IMR-90 (cell line): ENCODE results near the gene TNNT1. TPM values are rescaled to one million over a fixed set of nuclear protein-coding genes. Genes with fewer than 3 reads are reported as not detected.

Experiments
- ATAC-seq: fragments of 200-7000 bp; cut with Tn5 transposase; 2 replicates; pipeline ENCODE4 v1.9.1; 2020; ENCODE audit warnings: low read depth, mild to moderate bottlenecking, moderate library complexity
- BruUV-seq: library from RNA; stranded (reverse); fragments of 400-500 nt; replicated peaks from 2 replicates; lab custom pipeline; 2021; lab: Mats Ljungman, UMichigan
- CTCF ChIA-PET: fragments of 300-600 bp; formaldehyde crosslinking; extraction: SDS; loops from one replicate; lab custom pipeline; 2021; ENCODE audit warnings: antibody characterized with exemption; lab: Yijun Ruan, JAX
- POLR2A ChIA-PET: fragments of 300-600 bp; sonication (Branson Sonifier 250); formaldehyde crosslinking; loops from one replicate; lab custom pipeline; 2022; ENCODE audit warnings: antibody characterized with exemption; ENCODE audit not compliant: unreplicated experiment; lab: Charles Lee
- DNase-seq: peaks from one replicate; pipeline ENCODE4 v3.0.0; 2013
- H2AFZ ChIP-seq: replicated peaks from 2 replicates; pipeline ENCODE3; 2013; ENCODE audit warnings: low read length, mild to moderate bottlenecking; ENCODE audit not compliant: poor library complexity
- H2AK5ac ChIP-seq: 2 replicates; pipeline ENCODE4 v1.6.1; 2013; ENCODE audit warnings: low read depth, low read length, inconsistent platforms
- H2AK9ac ChIP-seq: replicated peaks from 2 replicates; pipeline ENCODE3; 2013; ENCODE audit warnings: mild to moderate bottlenecking, low read depth, low read length, moderate library complexity; ENCODE audit not compliant: poor library complexity
- H2BK120ac ChIP-seq: 2 replicates; pipeline ENCODE4 v1.6.1; 2013; ENCODE audit warnings: low read depth, low read length, inconsistent platforms
- H2BK15ac ChIP-seq: 3 replicates; pipeline ENCODE4 v1.6.1; 2013; ENCODE audit warnings: low read depth, low read length, inconsistent platforms
- H2BK20ac ChIP-seq: 2 replicates; pipeline ENCODE4 v1.6.1; 2013; ENCODE audit warnings: low read depth, mild to moderate bottlenecking, inconsistent platforms, low read length, moderate library complexity
- H2BK5ac ChIP-seq: 2 replicates; pipeline ENCODE4 v1.6.1; 2013; ENCODE audit warnings: mild to moderate bottlenecking, low read depth, low read length, inconsistent platforms; ENCODE audit not compliant: poor library complexity, severe bottlenecking
- H3K14ac ChIP-seq: replicated peaks from 2 replicates; pipeline ENCODE4 v1.6.1; 2013; ENCODE audit warnings: low read depth, low read length, inconsistent platforms
- H3K18ac ChIP-seq: 2 replicates; pipeline ENCODE4 v1.6.1; 2013; ENCODE audit warnings: low read depth, low read length, control low read depth
- H3K23ac ChIP-seq: 2 replicates; pipeline ENCODE4 v1.6.1; 2013; ENCODE audit warnings: low read depth, low read length, inconsistent platforms
- H3K27ac ChIP-seq: 2 replicates; pipeline ENCODE4 v1.5.1; 2013; ENCODE audit warnings: mild to moderate bottlenecking, control low read depth, low read length; ENCODE audit not compliant: insufficient read depth
- H3K27me3 ChIP-seq: 2 replicates; pipeline ENCODE4 v1.6.1; 2013; ENCODE audit warnings: low read length; ENCODE audit not compliant: control insufficient read depth, insufficient read depth
- H3K36me3 ChIP-seq: 2 replicates; pipeline ENCODE4 v1.6.1; 2013; ENCODE audit warnings: low read length, mixed read lengths; ENCODE audit not compliant: control insufficient read depth, insufficient read depth
- H3K4ac ChIP-seq: 2 replicates; pipeline ENCODE4 v1.6.1; 2013; ENCODE audit warnings: low read depth, low read length, inconsistent platforms
- H3K4me1 ChIP-seq: 2 replicates; pipeline ENCODE4 v1.6.1; 2013; ENCODE audit warnings: low read length, mixed read lengths; ENCODE audit not compliant: control insufficient read depth, insufficient read depth
- H3K4me2 ChIP-seq: 2 replicates; pipeline ENCODE4 v1.6.1; 2013; ENCODE audit warnings: low read depth, mild to moderate bottlenecking, control low read depth, low read length, moderate library complexity
- H3K4me3 ChIP-seq: 2 replicates; pipeline ENCODE4 v1.5.1; 2013; ENCODE audit warnings: low read depth, mild to moderate bottlenecking, control low read depth, low read length, moderate library complexity; ENCODE audit not compliant: insufficient read depth
- H3K56ac ChIP-seq: 2 replicates; pipeline ENCODE4 v1.6.1; 2013; ENCODE audit warnings: low read length, inconsistent platforms; ENCODE audit not compliant: insufficient read depth; ENCODE audit errors: extremely low read depth
- H3K79me1 ChIP-seq, 2 experiments: 2 replicates each; pipeline ENCODE4 v1.6.1; 2013; ENCODE audit warnings: low read length in 2 of 2, inconsistent platforms in 1 of 2, low read depth in 1 of 2
- H3K9ac ChIP-seq: 2 replicates; pipeline ENCODE4 v1.6.1; 2013; ENCODE audit warnings: low read depth, low read length, control low read depth
- H3K9me1 ChIP-seq: 2 replicates; pipeline ENCODE4 v1.6.1; 2013; ENCODE audit warnings: low read length, inconsistent platforms; ENCODE audit not compliant: insufficient read depth
- H3K9me3 ChIP-seq: 2 replicates; pipeline ENCODE4 v1.6.1; 2013; ENCODE audit warnings: low read length; ENCODE audit not compliant: control insufficient read depth, insufficient read depth
- H4K20me1 ChIP-seq: 2 replicates; pipeline ENCODE4 v1.6.1; 2013; ENCODE audit warnings: low read length, inconsistent platforms; ENCODE audit not compliant: insufficient read depth
- H4K5ac ChIP-seq: 2 replicates; pipeline ENCODE4 v1.6.1; 2013; ENCODE audit warnings: mild to moderate bottlenecking, low read depth, low read length, control low read depth
- H4K8ac ChIP-seq, 2 experiments: 2 replicates each; pipeline ENCODE4 v1.6.1; 2013; ENCODE audit warnings: low read depth in 2 of 2, low read length in 2 of 2, control low read depth in 1 of 2, inconsistent platforms in 1 of 2
- H4K91ac ChIP-seq: 2 replicates; pipeline ENCODE4 v1.6.1; 2013; ENCODE audit warnings: low read depth, low read length, inconsistent platforms; ENCODE audit not compliant: insufficient read depth
- BHLHE40 ChIP-seq: fragments of 150-350 bp; IDR thresholded peaks from 2 replicates; pipeline ENCODE4 v1.6.1; 2016; ENCODE audit warnings: mild to moderate bottlenecking, low read depth, low read length
- CEBPB ChIP-seq: IDR thresholded peaks from 2 replicates; pipeline ENCODE4 v1.6.1; 2012; ENCODE audit warnings: low read depth, low read length, improper control_type of control experiment
- ELK1 ChIP-seq: fragments of 150-350 bp; IDR thresholded peaks from 2 replicates; pipeline ENCODE4 v1.6.1; 2016; ENCODE audit warnings: low read depth, mild to moderate bottlenecking, low read length, moderate library complexity, borderline replicate concordance
- MXI1 ChIP-seq: IDR thresholded peaks from 2 replicates; pipeline ENCODE4 v1.6.1; 2012; ENCODE audit warnings: low read depth, mild to moderate bottlenecking, low read length, moderate library complexity, borderline replicate concordance
- RCOR1 ChIP-seq: IDR thresholded peaks from 2 replicates; pipeline ENCODE4 v1.6.1; 2012; ENCODE audit warnings: mild to moderate bottlenecking, low read length, improper control_type of control experiment; ENCODE audit not compliant: insufficient replicate concordance
- WGBS, 2 experiments: methylation state at CpG; one replicate each; pipeline versions ENCODE4 v1.1.5 to v1.1.7; 2013; ENCODE audit warnings: missing lambda C conversion rate in 2 of 2; ENCODE audit not compliant: insufficient read length in 1 of 2; ENCODE audit errors: extremely low coverage in 2 of 2; 5-methylcytosine and 5-hydroxymethylcytosine counted together
- dilution Hi-C: fragments of 300-500 bp; cut with HindIII; formaldehyde crosslinking; loops from one replicate; pipeline ENCODE4 v1.14.3; 2018; ENCODE audit warnings: low sequenced_read_pairs; ENCODE audit not compliant: unreplicated experiment
- in situ Hi-C: fragments of 300-500 bp; cut with MboI; formaldehyde crosslinking; loops from 3 replicates; pipeline ENCODE4 v1.14.3; 2019; ENCODE audit warnings: low sequenced_read_pairs, inconsistent platforms, mixed read lengths
- intact Hi-C: fragments of 100-400 bp; cut with micrococcal nuclease; formaldehyde crosslinking; loops from 2 replicates; pipeline ENCODE4 v1.10.0; 2022
- polyA plus RNA-seq, 3 experiments: library from polyadenylated mRNA; depleted of rRNA; stranded (reverse); fragments of >200 nt; gene quantifications; 2 replicates each; pipeline ENCODE4 v1.2.3, GENCODE V29; 2012; ENCODE audit warnings: low replicate concordance in 1 of 3
- total RNA-seq: library from RNA; depleted of rRNA; stranded (reverse); fragments of >200 nt; gene quantifications from 2 replicates; pipeline ENCODE4 v1.2.3, GENCODE V29; 2012

TNNT1 gene
- total and polyA plus RNA-seq, 2 of the 4 experiments (the other 2 are of a cell fraction), result 1.3 to 2.6 TPM

- H3K27me3 ChIP-seq, result peaks cover 2% of the 10 kb centered on the region
- H2BK120ac ChIP-seq, result no peak overlapping the region
- no peak overlapping the region for H3K23ac ChIP-seq
- H2BK20ac ChIP-seq, result no peak overlapping the region
- peak; percentile 53; the same call in 1 of the 2 replicates for ATAC-seq
- no peaks in the 10 kb centered on the region for H3K4me1 ChIP-seq
- WGBS, 2 experiments, result 80% methylated on average over 1 of the region's 5 CpGs; no CpG with 5 or more reads in 1 of the 2 experiments
- in situ Hi-C loops (no loop called here), dilution Hi-C loops (no loop called here), intact Hi-C loops (no loop called here)
- no peak overlapping the region for H4K5ac ChIP-seq
- no peak overlapping the region for H3K9ac ChIP-seq
- CTCF ChIA-PET, result no interaction called here
- H2AFZ ChIP-seq, result no peak overlapping the region
- DNase-seq, result no peak
- no peaks in the 10 kb centered on the region for H3K79me1 ChIP-seq
- TF ChIP-seq CEBPB, result no peak
- TF ChIP-seq BHLHE40, result no peak
- no peak for TF ChIP-seq ELK1
- no peak for TF ChIP-seq RCOR1
- no peak for TF ChIP-seq MXI1
- H4K91ac ChIP-seq, result no peak overlapping the region
- no peaks in the 10 kb centered on the region; the same call in 1 of the 2 replicates for H3K9me1 ChIP-seq
- H3K18ac ChIP-seq, result no peak overlapping the region
- no peak overlapping the region for H3K56ac ChIP-seq
- no peak overlapping the region for H3K4me2 ChIP-seq
- H2BK15ac ChIP-seq, result no peak overlapping the region
- H2AK5ac ChIP-seq, result no peak overlapping the region
- POLR2A ChIA-PET, result no interaction called here
- no peak overlapping the region for H4K8ac ChIP-seq
- H2BK5ac ChIP-seq, result no peak overlapping the region
- no peak overlapping the region for H3K4me3 ChIP-seq
- BruUV-seq, result no TSS peak
- H3K36me3 ChIP-seq, result no peaks in the 10 kb centered on the region
- H2AK9ac ChIP-seq, result no peak overlapping the region
- H3K14ac ChIP-seq, result no peak overlapping the region
- no peak overlapping the region for H3K4ac ChIP-seq
- no peak overlapping the region for H3K27ac ChIP-seq
- H3K9me3 ChIP-seq, result no peaks in the 10 kb centered on the region
- no peaks in the 10 kb centered on the region for H4K20me1 ChIP-seq
Observed at GRCh38 chr19:55198651-55199050, 49.6 kb upstream of the TNNT1 start.
